ENCODE results near the gene DSCAML1.
A peak's percentile ranks its signal among the peaks of the same experiment; 100 is the strongest.

Gene DSCAML1

DNA sequence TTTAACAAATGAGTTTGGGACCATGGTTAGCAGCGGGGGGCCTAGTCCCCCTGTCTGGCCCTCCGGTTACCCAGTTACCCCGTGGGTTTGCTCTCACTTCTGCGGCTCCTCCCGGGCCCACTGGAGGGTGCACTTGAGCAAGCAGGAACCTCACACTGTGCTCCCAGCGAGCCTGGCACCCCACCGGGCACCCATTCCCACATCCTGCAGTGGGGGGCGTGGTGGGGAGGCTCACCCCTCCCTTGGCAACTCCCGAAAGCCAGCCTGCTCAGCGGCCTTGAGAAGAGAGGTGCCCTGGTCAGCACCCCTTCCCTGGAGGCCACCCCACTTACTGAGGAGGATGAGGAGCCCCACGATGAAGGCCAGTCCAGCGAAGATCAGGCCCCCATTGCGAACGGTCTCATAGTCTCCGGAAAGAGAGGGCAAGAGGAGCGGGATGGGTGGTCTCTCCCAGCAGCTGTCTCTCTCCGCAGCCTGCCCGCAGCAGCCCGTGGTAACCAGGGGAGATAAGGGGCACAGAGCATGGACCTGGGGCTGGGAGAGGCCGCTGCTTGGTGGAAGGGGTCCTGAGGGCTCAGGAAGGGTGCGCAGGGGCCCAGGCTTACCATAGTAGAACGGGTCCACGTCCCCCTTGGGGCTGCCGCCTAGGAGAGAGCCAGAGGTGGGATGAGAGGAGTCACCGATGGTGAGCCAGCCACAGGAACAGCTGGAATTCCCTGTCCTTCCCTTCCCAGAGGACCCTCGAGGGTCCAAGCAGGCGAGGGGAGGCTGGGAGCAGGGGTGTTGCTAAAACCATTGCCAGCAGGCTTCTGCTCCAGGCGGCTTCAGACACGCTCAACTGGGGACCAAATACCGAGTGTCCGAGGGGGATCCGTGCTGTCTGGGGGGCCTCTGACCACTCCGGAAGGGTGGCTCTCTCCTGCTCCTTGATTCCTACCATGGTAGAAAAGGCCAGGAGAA lies 25.3 kb upstream of the DSCAML1 start:
- peaks cover 5% of the 10 kb centered on the region for H3K4me1 ChIP-seq (ENCODE audit: control insufficient read depth, insufficient read depth, low read length)
- peak; percentile 21 for DNase-seq (ENCODE audit: low read depth)
- peaks cover 8% of the 10 kb centered on the region for H3K27me3 ChIP-seq (replicated peaks; ENCODE audit: control insufficient read depth, insufficient read depth, low read length)
- no peaks in the 10 kb centered on the region for H3K36me3 ChIP-seq (ENCODE audit: control insufficient read depth, insufficient read depth, low read length, severe bottlenecking)
- no peaks in the 10 kb centered on the region for H3K9me3 ChIP-seq (ENCODE audit: control insufficient read depth, low read length)
- no peak overlapping the region for H3K9ac ChIP-seq (ENCODE audit: low read length)
- no peak overlapping the region for H3K4me3 ChIP-seq (ENCODE audit: low read length)

DNA sequence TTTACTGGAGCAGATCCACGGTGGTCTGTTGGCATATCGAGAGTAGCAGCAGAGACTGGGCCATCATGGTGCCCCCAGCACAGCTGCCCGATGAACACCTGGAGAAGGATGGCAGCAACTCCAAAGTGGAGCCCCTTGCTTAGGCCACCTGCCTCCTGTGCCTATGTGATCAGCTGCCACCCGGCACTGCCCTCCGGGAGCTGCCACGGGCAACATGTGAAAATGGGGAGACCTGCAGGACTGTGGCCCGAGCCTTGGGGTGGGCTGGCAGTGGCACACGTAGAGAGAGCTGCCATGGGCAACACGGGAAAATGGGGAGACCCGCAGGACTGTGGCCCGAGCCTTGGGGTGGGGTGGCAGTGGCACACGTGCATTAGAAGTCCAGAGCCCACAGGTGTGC lies 24.4 kb upstream of the DSCAML1 start:
- Histone ChIP-seq H3K9ac (ENCODE audit: low read length) (no peak overlapping the region), H3K4me1 (ENCODE audit: control insufficient read depth, insufficient read depth, low read length) (peaks cover 6% of the 10 kb centered on the region), H3K4me3 (ENCODE audit: low read length) (no peak overlapping the region), H3K36me3 (ENCODE audit: control insufficient read depth, insufficient read depth, low read length, severe bottlenecking) (no peaks in the 10 kb centered on the region), H3K27me3 (replicated peaks; ENCODE audit: control insufficient read depth, insufficient read depth, low read length) (peaks cover 8% of the 10 kb centered on the region), H3K9me3 (ENCODE audit: control insufficient read depth, low read length) (no peaks in the 10 kb centered on the region)
- no peak for DNase-seq (ENCODE audit: low read depth)

DNA sequence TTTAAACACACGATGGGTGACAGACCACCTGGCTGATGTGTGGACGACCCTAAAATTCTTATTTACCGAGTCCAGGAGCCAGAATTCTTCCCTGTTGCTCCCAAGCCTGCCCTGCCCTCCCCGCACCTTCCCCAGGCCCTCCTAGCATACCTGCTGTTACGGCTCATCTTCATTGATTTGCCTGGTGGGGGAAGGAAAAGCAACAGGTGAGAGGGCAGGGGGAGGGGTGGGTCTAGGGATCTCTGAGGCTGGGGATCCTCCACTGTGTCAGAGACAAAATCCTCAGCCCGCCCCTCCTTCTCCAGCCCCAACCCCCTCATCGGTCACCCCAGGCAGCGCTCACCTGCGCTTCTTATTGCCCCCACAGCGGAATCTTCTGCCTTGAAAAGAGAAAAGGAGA lies 23.5 kb upstream of the DSCAML1 start:
- Histone ChIP-seq H3K4me1 (ENCODE audit: control insufficient read depth, insufficient read depth, low read length) (peaks cover 15% of the 10 kb centered on the region), H3K9ac (ENCODE audit: low read length) (no peak overlapping the region), H3K9me3 (ENCODE audit: control insufficient read depth, low read length) (no peaks in the 10 kb centered on the region), H3K4me3 (ENCODE audit: low read length) (no peak overlapping the region), H3K36me3 (ENCODE audit: control insufficient read depth, insufficient read depth, low read length, severe bottlenecking) (no peaks in the 10 kb centered on the region), H3K27me3 (replicated peaks; ENCODE audit: control insufficient read depth, insufficient read depth, low read length) (peaks cover 5% of the 10 kb centered on the region)
- no peak for DNase-seq (ENCODE audit: low read depth)

DNA sequence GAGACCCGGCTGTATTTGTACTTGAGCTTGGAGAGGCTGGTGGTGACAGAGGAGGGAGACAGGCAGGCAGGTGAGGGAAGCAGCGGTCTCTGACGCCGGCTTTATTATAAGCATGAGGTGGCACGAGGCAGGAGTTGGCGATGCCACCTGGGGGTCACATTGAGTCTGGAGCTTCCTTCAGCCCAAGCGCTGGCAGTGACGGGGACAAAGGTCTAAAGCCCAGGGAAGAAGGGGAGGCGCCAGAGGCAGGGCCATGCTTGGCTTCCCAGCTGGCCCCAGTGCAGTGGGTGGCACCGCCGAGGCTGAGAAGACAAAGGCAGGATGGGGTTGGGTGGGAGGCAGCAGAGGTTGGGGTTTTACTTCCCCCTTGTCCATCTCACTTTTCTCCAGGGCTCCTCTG lies 23.1 kb upstream of the DSCAML1 start:
- H3K36me3 ChIP-seq (ENCODE audit: control insufficient read depth, insufficient read depth, low read length, severe bottlenecking), result no peaks in the 10 kb centered on the region
- H3K4me3 ChIP-seq (ENCODE audit: low read length), result no peak overlapping the region
- DNase-seq (ENCODE audit: low read depth), result no peak
- peaks cover 15% of the 10 kb centered on the region for H3K4me1 ChIP-seq (ENCODE audit: control insufficient read depth, insufficient read depth, low read length)
- no peak overlapping the region for H3K9ac ChIP-seq (ENCODE audit: low read length)
- peaks cover 4% of the 10 kb centered on the region for H3K27me3 ChIP-seq (replicated peaks; ENCODE audit: control insufficient read depth, insufficient read depth, low read length)
- H3K9me3 ChIP-seq (ENCODE audit: control insufficient read depth, low read length), result no peaks in the 10 kb centered on the region

DNA sequence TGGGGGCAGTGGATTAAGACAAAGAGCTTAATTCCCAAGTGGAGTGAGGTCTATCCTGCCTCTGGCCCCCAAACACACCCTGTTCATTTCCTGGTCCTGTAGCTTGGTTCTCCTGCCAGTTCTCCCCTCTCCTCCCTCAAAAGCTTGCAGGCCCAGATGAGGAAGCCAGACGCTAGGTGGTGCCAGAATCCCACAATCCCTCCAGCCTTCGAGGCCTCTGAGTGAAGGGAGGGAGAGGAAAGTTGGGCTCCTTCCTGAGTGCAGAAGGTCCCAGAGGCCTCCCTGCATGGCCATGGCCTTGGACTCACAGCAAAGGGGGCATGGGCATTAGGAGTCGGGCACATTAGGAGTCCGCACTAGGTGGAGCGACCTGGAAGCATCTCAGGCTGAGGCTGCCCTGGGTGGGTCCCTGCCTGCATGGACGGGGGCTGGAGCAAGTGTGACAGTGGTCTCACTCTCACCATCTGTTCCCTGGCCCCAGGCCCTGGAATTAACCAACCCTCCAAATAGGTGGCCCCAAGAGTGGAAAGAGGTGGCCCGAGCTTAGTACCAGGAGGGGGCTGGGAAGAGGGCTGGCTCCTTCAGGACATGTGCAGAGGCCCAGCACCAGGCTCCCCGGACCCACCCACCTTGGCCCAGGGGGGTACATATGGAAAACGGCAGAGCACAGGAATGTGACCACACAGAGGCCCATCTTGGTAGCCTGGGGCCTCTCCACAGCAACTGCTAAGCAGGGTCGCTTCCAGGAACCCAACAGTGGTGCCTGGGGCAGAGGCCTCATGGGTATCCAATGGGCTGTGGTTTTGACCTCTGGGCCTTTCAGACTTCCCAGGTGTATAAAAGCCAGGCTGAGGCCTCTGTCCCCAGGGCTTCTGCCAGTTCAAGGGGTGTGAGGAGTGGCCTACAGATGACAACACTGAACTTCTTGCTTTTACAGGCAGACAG lies 22.4 kb upstream of the DSCAML1 start:
- no peaks in the 10 kb centered on the region for H3K36me3 ChIP-seq (ENCODE audit: control insufficient read depth, insufficient read depth, low read length, severe bottlenecking)
- H3K9ac ChIP-seq (ENCODE audit: low read length), result no peak overlapping the region
- peak; percentile 50 for DNase-seq (ENCODE audit: low read depth)
- H3K27me3 ChIP-seq (replicated peaks; ENCODE audit: control insufficient read depth, insufficient read depth, low read length), result peaks cover 4% of the 10 kb centered on the region
- H3K4me1 ChIP-seq (ENCODE audit: control insufficient read depth, insufficient read depth, low read length), result peaks cover 11% of the 10 kb centered on the region
- no peak overlapping the region for H3K4me3 ChIP-seq (ENCODE audit: low read length)
- H3K9me3 ChIP-seq (ENCODE audit: control insufficient read depth, low read length), result no peaks in the 10 kb centered on the region

DNA sequence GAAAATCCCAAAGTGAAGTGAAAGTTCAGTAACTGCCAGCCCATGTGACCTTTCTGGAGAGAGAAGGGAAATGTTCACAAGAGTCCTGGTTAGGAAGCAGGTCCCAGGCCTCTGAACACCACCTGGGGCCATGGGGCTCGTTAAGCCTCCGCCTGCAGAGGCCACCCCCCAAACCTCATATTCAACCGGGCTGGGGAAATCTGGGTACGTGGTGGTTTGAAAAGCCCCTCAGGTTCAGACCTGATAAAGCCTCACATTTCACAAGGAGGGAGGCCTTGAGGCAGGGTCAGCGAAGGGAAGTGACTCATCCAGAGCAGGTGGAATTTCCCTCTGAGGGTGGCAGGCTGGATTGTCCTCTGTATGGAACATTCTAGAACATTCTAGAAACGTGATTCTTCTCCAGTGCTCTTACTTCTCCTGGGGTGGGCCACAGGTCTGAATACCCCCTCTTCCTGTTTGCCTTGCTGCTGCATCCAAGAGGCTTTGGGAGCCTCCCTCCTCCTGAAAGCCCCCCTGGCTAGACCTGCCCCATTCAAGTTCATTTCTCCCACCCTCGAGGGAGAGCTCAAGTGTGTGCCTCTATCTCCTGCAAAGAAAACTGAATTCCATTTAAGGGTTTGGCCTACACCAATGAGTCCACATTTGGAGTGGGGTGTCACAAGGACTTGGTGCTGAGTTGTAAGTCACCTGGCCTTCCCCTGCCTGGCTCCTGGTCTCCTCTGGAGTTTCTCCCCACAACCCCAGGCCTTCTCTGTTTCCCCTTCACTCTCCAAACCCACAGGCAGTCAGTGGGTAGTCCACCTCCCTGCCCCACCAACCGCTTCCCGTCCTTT lies 21.2 kb upstream of the DSCAML1 start:
- no peaks in the 10 kb centered on the region for H3K36me3 ChIP-seq (ENCODE audit: control insufficient read depth, insufficient read depth, low read length, severe bottlenecking)
- no peak for DNase-seq (ENCODE audit: low read depth)
- no peak overlapping the region for H3K4me3 ChIP-seq (ENCODE audit: low read length)
- H3K9me3 ChIP-seq (ENCODE audit: control insufficient read depth, low read length), result no peaks in the 10 kb centered on the region
- peaks cover 10% of the 10 kb centered on the region for H3K4me1 ChIP-seq (ENCODE audit: control insufficient read depth, insufficient read depth, low read length)
- peaks cover 4% of the 10 kb centered on the region for H3K27me3 ChIP-seq (replicated peaks; ENCODE audit: control insufficient read depth, insufficient read depth, low read length)
- H3K9ac ChIP-seq (ENCODE audit: low read length), result no peak overlapping the region

DNA sequence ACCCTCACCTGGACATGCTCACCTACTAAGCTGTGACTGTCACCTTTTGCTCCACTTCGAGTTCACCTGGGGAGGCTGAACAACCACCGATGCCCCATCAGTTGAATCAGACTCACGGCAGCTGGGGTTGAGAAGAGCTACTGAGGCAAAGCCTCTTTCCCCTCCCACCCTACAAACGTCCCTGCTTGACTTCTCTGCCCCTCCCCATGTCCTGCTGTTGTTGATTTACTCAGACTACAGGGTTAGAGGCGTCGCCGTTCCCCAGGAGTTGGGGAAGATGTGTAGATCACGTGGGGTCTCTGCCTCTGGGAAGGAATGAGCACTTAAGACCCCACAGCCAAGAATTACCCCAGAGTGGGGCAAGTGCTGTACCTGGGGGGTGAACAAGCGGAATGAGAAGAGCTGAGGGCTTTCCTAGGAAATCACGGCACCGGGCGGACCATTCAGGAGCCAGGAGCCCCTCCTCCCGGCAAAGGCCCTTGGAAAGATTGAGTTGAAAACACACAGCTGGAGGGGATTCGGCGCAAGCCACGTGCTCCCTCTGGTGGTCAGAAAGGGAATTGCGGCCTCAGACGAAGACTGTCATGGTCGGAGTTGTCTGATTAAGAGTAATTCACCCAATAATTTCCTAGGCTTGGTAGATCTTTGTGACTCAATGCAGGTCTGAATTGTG lies 20.5 kb upstream of the DSCAML1 start:
- peak; percentile 85 for DNase-seq (ENCODE audit: low read depth)

DNA sequence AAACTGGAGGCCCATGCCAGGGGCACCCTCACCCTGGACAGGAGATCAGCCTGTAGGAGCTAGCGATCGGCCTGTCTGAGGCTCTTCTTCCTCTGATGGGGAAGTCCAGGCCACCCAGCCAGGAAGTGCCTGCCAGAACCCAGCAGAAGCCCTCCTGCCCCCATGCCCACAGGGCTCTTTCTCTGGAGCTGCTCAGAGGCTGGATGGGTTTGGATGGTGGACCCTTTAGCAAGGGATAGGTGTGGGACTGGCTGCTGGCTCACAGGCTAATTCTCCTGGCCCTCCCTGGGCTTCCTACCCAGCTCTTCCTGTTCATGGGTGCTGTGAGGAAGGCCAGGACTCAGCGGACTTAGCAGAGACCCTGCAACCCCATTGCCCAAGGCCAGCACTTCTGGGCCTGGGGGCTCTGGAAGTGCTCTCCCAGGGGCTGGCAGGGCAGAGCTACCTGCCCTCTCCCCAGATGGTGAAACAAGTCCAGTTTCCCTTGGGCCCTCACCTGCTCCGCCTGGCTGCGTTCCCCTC lies 19.9 kb upstream of the DSCAML1 start:
- H3K4me1 ChIP-seq (ENCODE audit: control insufficient read depth, insufficient read depth, low read length), result peaks cover 10% of the 10 kb centered on the region
- DNase-seq (ENCODE audit: low read depth), result no peak
- peak overlapping the region; percentile 27 for H3K9ac ChIP-seq (ENCODE audit: low read length)
- no peaks in the 10 kb centered on the region for H3K9me3 ChIP-seq (ENCODE audit: control insufficient read depth, low read length)
- H3K27me3 ChIP-seq (replicated peaks; ENCODE audit: control insufficient read depth, insufficient read depth, low read length), result no peaks in the 10 kb centered on the region
- no peaks in the 10 kb centered on the region for H3K36me3 ChIP-seq (ENCODE audit: control insufficient read depth, insufficient read depth, low read length, severe bottlenecking)
- H3K4me3 ChIP-seq (ENCODE audit: low read length), result no peak overlapping the region

More for the DNA sequence above, 20.5 kb upstream of the DSCAML1 start:
- H3K9me3 ChIP-seq (ENCODE audit: control insufficient read depth, low read length), result no peaks in the 10 kb centered on the region
- H3K27me3 ChIP-seq (replicated peaks; ENCODE audit: control insufficient read depth, insufficient read depth, low read length), result peaks cover 4% of the 10 kb centered on the region
- H3K4me1 ChIP-seq (ENCODE audit: control insufficient read depth, insufficient read depth, low read length), result peaks cover 10% of the 10 kb centered on the region
- no peaks in the 10 kb centered on the region for H3K36me3 ChIP-seq (ENCODE audit: control insufficient read depth, insufficient read depth, low read length, severe bottlenecking)
- H3K9ac ChIP-seq (ENCODE audit: low read length), result no peak overlapping the region
- no peak overlapping the region for H3K4me3 ChIP-seq (ENCODE audit: low read length)

DNA sequence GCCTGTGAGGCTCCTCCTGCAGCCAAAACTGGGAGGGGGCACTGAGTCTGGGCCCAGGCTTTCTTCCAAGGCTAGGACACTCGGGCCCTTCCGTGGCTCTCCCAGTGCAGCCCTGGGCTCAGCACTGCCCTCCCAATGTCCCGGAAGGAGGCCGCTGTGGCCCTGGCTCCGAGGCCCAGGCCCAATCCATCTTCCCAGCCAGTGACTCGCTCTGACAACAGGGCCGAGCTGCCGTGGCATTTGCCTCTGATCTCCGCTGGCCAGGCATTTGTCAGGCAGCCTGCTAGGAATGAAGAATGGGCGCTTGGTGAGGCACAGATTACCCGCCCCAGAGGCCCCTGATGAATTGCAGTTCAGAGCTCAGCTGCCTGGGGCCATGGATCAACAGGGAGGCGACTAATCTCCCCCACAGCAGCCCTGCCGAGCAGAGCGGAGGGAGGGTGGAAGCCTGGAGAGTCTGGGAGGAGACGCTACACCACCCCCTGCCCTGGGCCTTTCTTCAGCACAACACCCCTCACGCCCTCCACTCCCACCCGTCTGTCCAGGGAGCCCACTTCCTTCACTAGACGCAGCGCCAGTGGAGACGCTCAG lies 19.2 kb upstream of the DSCAML1 start:
- H3K27me3 ChIP-seq (replicated peaks; ENCODE audit: control insufficient read depth, insufficient read depth, low read length), result no peaks in the 10 kb centered on the region
- H3K4me3 ChIP-seq (ENCODE audit: low read length), result no peak overlapping the region
- H3K9me3 ChIP-seq (ENCODE audit: control insufficient read depth, low read length), result no peaks in the 10 kb centered on the region
- H3K36me3 ChIP-seq (ENCODE audit: control insufficient read depth, insufficient read depth, low read length, severe bottlenecking), result no peaks in the 10 kb centered on the region
- peak overlapping the region; percentile 27 for H3K9ac ChIP-seq (ENCODE audit: low read length)
- peaks cover 10% of the 10 kb centered on the region for H3K4me1 ChIP-seq (ENCODE audit: control insufficient read depth, insufficient read depth, low read length)
- DNase-seq (ENCODE audit: low read depth), result peak; percentile 37

DNA sequence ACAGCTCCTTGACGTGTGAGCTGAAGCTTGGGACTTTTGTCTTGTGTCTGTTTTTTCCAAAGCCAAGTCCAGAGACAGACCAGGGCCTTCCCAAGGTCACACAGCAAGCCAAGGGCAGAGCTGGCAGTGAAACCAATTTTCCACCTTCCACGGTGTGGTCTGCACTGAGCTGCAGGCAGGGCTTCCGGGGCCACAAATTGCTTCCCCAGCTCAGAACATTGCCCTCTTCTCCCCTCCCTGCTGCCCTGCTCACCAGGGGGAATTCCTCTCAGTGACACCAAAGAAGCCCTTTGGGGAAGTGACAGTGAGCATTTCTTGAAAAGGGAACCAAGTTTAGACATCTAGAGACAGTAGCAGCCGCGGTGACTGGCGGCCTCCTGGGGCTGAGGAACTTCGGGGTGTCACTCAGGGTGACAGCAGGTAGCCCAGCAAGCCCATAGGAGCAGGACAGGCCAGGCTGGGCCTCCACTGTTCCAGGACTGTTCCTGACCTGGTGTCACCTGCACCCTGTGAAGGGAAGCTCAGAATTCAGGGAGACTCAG lies 18.3 kb upstream of the DSCAML1 start:
- H3K9ac ChIP-seq (ENCODE audit: low read length), result no peak overlapping the region
- H3K4me1 ChIP-seq (ENCODE audit: control insufficient read depth, insufficient read depth, low read length), result peaks cover 10% of the 10 kb centered on the region
- H3K36me3 ChIP-seq (ENCODE audit: control insufficient read depth, insufficient read depth, low read length, severe bottlenecking), result no peaks in the 10 kb centered on the region
- H3K4me3 ChIP-seq (ENCODE audit: low read length), result no peak overlapping the region
- no peak for DNase-seq (ENCODE audit: low read depth)
- no peaks in the 10 kb centered on the region for H3K27me3 ChIP-seq (replicated peaks; ENCODE audit: control insufficient read depth, insufficient read depth, low read length)
- H3K9me3 ChIP-seq (ENCODE audit: control insufficient read depth, low read length), result no peaks in the 10 kb centered on the region

All from adipocyte (in vitro differentiated cells).